H9 (cell line): ENCODE measurements around the gene PRR12. TPM values are rescaled to one million over a fixed set of nuclear protein-coding genes. Genes with fewer than 3 reads are reported as not detected.

Experiments
- DNase-seq: peaks from one replicate; pipeline ENCODE4 v3.0.0-alpha.2; 2017
- H2AFZ ChIP-seq: one replicate; pipeline ENCODE4 v1.6.1; 2013; ENCODE audit warnings: mild to moderate bottlenecking, low read length, control low read depth, moderate library complexity
- H2AK5ac ChIP-seq: 2 replicates; pipeline ENCODE4 v1.6.1; 2013; ENCODE audit warnings: low read length, control low read depth, mixed read lengths; ENCODE audit not compliant: insufficient read length
- H2BK120ac ChIP-seq: one replicate; pipeline ENCODE4 v1.6.1; 2013; ENCODE audit warnings: low read depth, mild to moderate bottlenecking, low read length, control low read depth, inconsistent platforms; ENCODE audit not compliant: poor library complexity, severe bottlenecking
- H2BK12ac ChIP-seq: 2 replicates; pipeline ENCODE4 v1.6.1; 2013; ENCODE audit warnings: low read length, control low read depth, mixed read lengths, low read depth; ENCODE audit not compliant: insufficient read length
- H2BK15ac ChIP-seq: 2 replicates; pipeline ENCODE4 v1.6.1; 2013; ENCODE audit warnings: low read depth, low read length, control low read depth
- H2BK20ac ChIP-seq: one replicate; pipeline ENCODE4 v1.6.1; 2013; ENCODE audit warnings: low read depth, mild to moderate bottlenecking, low read length, control low read depth, inconsistent platforms; ENCODE audit not compliant: poor library complexity, severe bottlenecking
- H2BK5ac ChIP-seq: 2 replicates; pipeline ENCODE4 v1.6.1; 2013; ENCODE audit warnings: low read length, control low read depth, mixed read lengths; ENCODE audit not compliant: insufficient read length
- H3K14ac ChIP-seq: 2 replicates; pipeline ENCODE4 v1.6.1; 2013; ENCODE audit warnings: low read length, control low read depth; ENCODE audit not compliant: insufficient read depth
- H3K18ac ChIP-seq: 2 replicates; pipeline ENCODE4 v1.6.1; 2013; ENCODE audit warnings: low read depth, mild to moderate bottlenecking, mixed read lengths, low read length, control low read depth; ENCODE audit not compliant: insufficient read length
- H3K23ac ChIP-seq: 2 replicates; pipeline ENCODE4 v1.6.1; 2013; ENCODE audit warnings: low read length, control low read depth, mixed read lengths, low read depth; ENCODE audit not compliant: insufficient read length
- H3K23me2 ChIP-seq: 2 replicates; pipeline ENCODE4 v1.6.1; 2013; ENCODE audit warnings: low read depth, mild to moderate bottlenecking, mixed read lengths, low read length, control low read depth; ENCODE audit not compliant: insufficient read length, poor library complexity, severe bottlenecking
- H3K27ac ChIP-seq: 2 replicates; pipeline ENCODE4 v1.5.1; 2013; ENCODE audit warnings: low read length, control low read depth, mixed read lengths, low read depth; ENCODE audit not compliant: insufficient read length
- H3K27me3 ChIP-seq: 2 replicates; pipeline ENCODE4 v1.6.1; 2013; ENCODE audit warnings: low read length, control low read depth, inconsistent platforms; ENCODE audit not compliant: insufficient read depth
- H3K4ac ChIP-seq: 2 replicates; pipeline ENCODE4 v1.6.1; 2013; ENCODE audit warnings: low read depth, mild to moderate bottlenecking, control low read depth, inconsistent platforms, low read length, moderate library complexity
- H3K4me1 ChIP-seq: 2 replicates; pipeline ENCODE4 v1.6.1; 2013; ENCODE audit warnings: low read length, control low read depth, inconsistent platforms; ENCODE audit not compliant: insufficient read depth
- H3K4me2 ChIP-seq: 2 replicates; pipeline ENCODE4 v1.6.1; 2013; ENCODE audit warnings: low read length, control low read depth, mixed read lengths; ENCODE audit not compliant: insufficient read length, insufficient read depth
- H3K56ac ChIP-seq: 2 replicates; pipeline ENCODE4 v1.6.1; 2013; ENCODE audit warnings: low read depth, mild to moderate bottlenecking, mixed read lengths, low read length, control low read depth; ENCODE audit not compliant: insufficient read length
- H3K79me1 ChIP-seq: 2 replicates; pipeline ENCODE4 v1.6.1; 2013; ENCODE audit warnings: low read depth, mild to moderate bottlenecking, moderate library complexity, low read length, control low read depth, inconsistent platforms; ENCODE audit not compliant: insufficient read depth, poor library complexity, severe bottlenecking
- H3K79me2 ChIP-seq: 2 replicates; pipeline ENCODE4 v1.6.1; 2013; ENCODE audit warnings: low read length, control low read depth, inconsistent platforms; ENCODE audit not compliant: insufficient read depth
- H3K9ac ChIP-seq: 2 replicates; pipeline ENCODE4 v1.6.1; 2013; ENCODE audit warnings: low read length, control low read depth, mixed read lengths; ENCODE audit not compliant: insufficient read length; ENCODE audit errors: extremely low read depth
- H3K9me3 ChIP-seq: one replicate; pipeline ENCODE4 v1.6.1; 2013; ENCODE audit warnings: low read depth, low read length, inconsistent platforms; ENCODE audit not compliant: control insufficient read depth
- H3T11ph ChIP-seq: one replicate; pipeline ENCODE4 v1.6.1; 2013; ENCODE audit warnings: mild to moderate bottlenecking, low read length, control low read depth, inconsistent platforms
- H4K20me1 ChIP-seq: one replicate; pipeline ENCODE4 v1.6.1; 2013; ENCODE audit not compliant: control insufficient read depth, insufficient read length, insufficient read depth
- H4K5ac ChIP-seq: 2 replicates; pipeline ENCODE4 v1.6.1; 2013; ENCODE audit warnings: low read depth, mild to moderate bottlenecking, mixed read lengths, low read length, control low read depth; ENCODE audit not compliant: insufficient read length
- H4K8ac ChIP-seq: replicated peaks from 2 replicates; pipeline ENCODE4 v1.6.1; 2013; ENCODE audit warnings: low read length, control low read depth, mixed read lengths, low read depth; ENCODE audit not compliant: insufficient read length
- H4K91ac ChIP-seq: 2 replicates; pipeline ENCODE4 v1.6.1; 2013; ENCODE audit warnings: low read depth, mild to moderate bottlenecking, moderate library complexity, mixed read lengths, low read length, control low read depth; ENCODE audit not compliant: insufficient read length
- H3K27ac Mint-ChIP-seq, 3 experiments: 2 replicates in 2 of 3; 3 replicates in 1 of 3; pipeline ENCODE4 v1.8.0; 2020 to 2021; ENCODE audit warnings: mixed read lengths in 3 of 3, mild to moderate bottlenecking in 1 of 3, moderate library complexity in 1 of 3
- H3K27me3 Mint-ChIP-seq: 2 replicates; pipeline ENCODE4 v1.8.0; 2021; ENCODE audit warnings: low read depth, mild to moderate bottlenecking, moderate library complexity, mixed read lengths
- H3K36me3 Mint-ChIP-seq, 3 experiments: 2 replicates in 2 of 3; 3 replicates in 1 of 3; pipeline ENCODE4 v1.8.0; 2020 to 2021; ENCODE audit warnings: low read depth in 3 of 3, mixed read lengths in 3 of 3; ENCODE audit not compliant: insufficient read depth in 1 of 3
- H3K4me1 Mint-ChIP-seq, 2 experiments: 2 replicates each; pipeline ENCODE4 v1.8.0; 2020; ENCODE audit warnings: mixed read lengths in 2 of 2
- H3K4me3 Mint-ChIP-seq, 2 experiments: 2 replicates in 1 of 2; 3 replicates in 1 of 2; pipeline ENCODE4 v1.8.0; 2020 to 2021; ENCODE audit warnings: mild to moderate bottlenecking in 2 of 2, mixed read lengths in 2 of 2, moderate library complexity in 1 of 2
- H3K9me3 Mint-ChIP-seq, 2 experiments: 2 replicates in 1 of 2; 3 replicates in 1 of 2; pipeline ENCODE4 v1.8.0; 2020; ENCODE audit warnings: mild to moderate bottlenecking in 2 of 2, mixed read lengths in 2 of 2, moderate library complexity in 1 of 2
- CTCF ChIP-seq: fragments of 200-600 bp; sonication (generic); conservative IDR thresholded peaks from 3 replicates; pipeline ENCODE4 v1.8.0; 2021; ENCODE audit warnings: antibody characterized with exemption, mild to moderate bottlenecking
- WGBS: extraction: QIAGEN DNeasy Blood & Tissue Kit; methylation state at CpG from one replicate; pipeline ENCODE4 v1.1.7; 2013; ENCODE audit warnings: missing lambda C conversion rate, low lambda C conversion rate, mixed read lengths; ENCODE audit not compliant: insufficient read length; ENCODE audit errors: extremely low coverage; 5-methylcytosine and 5-hydroxymethylcytosine counted together
- total RNA-seq: library from RNA; stranded (reverse); gene quantifications from 2 replicates; pipeline ENCODE4 v1.2.1, GENCODE V29; 2021

Gene PRR12
- total RNA-seq, 1 experiment from 2014 or later = 65.9 TPM

GRCh38 chr19:49581007-49581508 lies 9.9 kb upstream of the PRR12 start, which contains the start of gene PRRG2:
Gene PRRG2, plus strand, starts transcription at chr19:49581316. Its CDS starts 1,904 bp downstream, at chr19:49583220.
- peaks cover 10% of the 10 kb centered on the region for H3K23me2 ChIP-seq
- H3K27ac ChIP-seq = no peak within 1 kb of the TSS
- Mint-ChIP-seq H3K27ac (peak within 1 kb of the TSS; percentile 95 to 96 (median 96)), H3K4me1 (peaks cover 19 to 34% of the 10 kb centered on the region in 2 experiments), H3K36me3 (peaks cover under 1 to 4% (median 3%) of the 10 kb centered on the region in 3 experiments; a peak in 3 of 7 replicates), H3K9me3 (no peaks in the 10 kb centered on the region; a peak in 1 of 5 replicates), H3K4me3 (peak within 1 kb of the TSS; percentile 92 to 95), H3K27me3 (no peaks in the 10 kb centered on the region)
- no peak within 1 kb of the TSS for H3K23ac ChIP-seq
- H4K91ac ChIP-seq = no peak within 1 kb of the TSS
- no peaks in the 10 kb centered on the region for H3K27me3 ChIP-seq
- no peak within 1 kb of the TSS for H4K8ac ChIP-seq
- no peaks in the 10 kb centered on the region for H3K9me3 ChIP-seq
- peak within 1 kb of the TSS; percentile 19 for H2AFZ ChIP-seq
- H3K9ac ChIP-seq = peak within 1 kb of the TSS; percentile 97
- H3K56ac ChIP-seq = no peak within 1 kb of the TSS
- H4K20me1 ChIP-seq = no peaks in the 10 kb centered on the region
- H3K4me1 ChIP-seq = no peaks in the 10 kb centered on the region
- no peak for TF ChIP-seq CTCF
- peaks cover 7% of the 10 kb centered on the region; the same call in 1 of the 2 replicates for H3K79me2 ChIP-seq
- H4K5ac ChIP-seq = no peak within 1 kb of the TSS
- DNase-seq = peak; percentile 47
- H3K14ac ChIP-seq = no peak within 1 kb of the TSS; the same call in 1 of the 2 replicates
- H2BK15ac ChIP-seq = no peak within 1 kb of the TSS
- H2BK12ac ChIP-seq = no peak within 1 kb of the TSS
- no peak within 1 kb of the TSS for H2BK20ac ChIP-seq
- no peak within 1 kb of the TSS for H2BK120ac ChIP-seq
- peak within 1 kb of the TSS; percentile 99 for H3K4me2 ChIP-seq
- H3T11ph ChIP-seq = no peak within 1 kb of the TSS
- WGBS = no CpG with 5 or more reads among the region's 15 CpGs
- no peak within 1 kb of the TSS for H2AK5ac ChIP-seq
- no peak within 1 kb of the TSS for H3K4ac ChIP-seq
- no peak within 1 kb of the TSS for H2BK5ac ChIP-seq
- peak within 1 kb of the TSS; percentile 58 for H3K18ac ChIP-seq
- no peaks in the 10 kb centered on the region for H3K79me1 ChIP-seq
